PC-3 (cell line): ENCODE measurements around the gene PLXND1. TPM values are rescaled to one million over a fixed set of nuclear protein-coding genes. Genes with fewer than 3 reads are reported as not detected.

ENCODE experiments used
- ATAC-seq: fragments of 200-7000 bp; cut with Tn5 transposase; 2 replicates; pipeline ENCODE4 v1.9.1; 2020; ENCODE audit warnings: mild to moderate bottlenecking, moderate library complexity
- BruUV-seq: library from RNA; stranded (reverse); fragments of 400-500 nt; replicated peaks from 2 replicates; lab custom pipeline; 2021; lab: Mats Ljungman, UMichigan
- CTCF ChIA-PET: fragments of 300-600 bp; sonication (Branson Sonifier 250); formaldehyde crosslinking; loops from one replicate; lab custom pipeline; 2022; ENCODE audit warnings: antibody characterized with exemption; lab: Charles Lee
- POLR2A ChIA-PET: fragments of 300-600 bp; sonication (Branson Sonifier 250); formaldehyde crosslinking; loops from one replicate; lab custom pipeline; 2022; ENCODE audit warnings: antibody characterized with exemption; ENCODE audit not compliant: unreplicated experiment; lab: Charles Lee
- DNase-seq: peaks from one replicate; pipeline ENCODE4 v3.0.0-alpha.2; 2015
- H2AFZ ChIP-seq: fragments of 300-600 bp; sonication (generic); 2 replicates; pipeline ENCODE4 v1.6.0; 2016; ENCODE audit warnings: antibody characterized with exemption, low read length
- H3F3A ChIP-seq: fragments of 300-600 bp; sonication (generic); one replicate; pipeline ENCODE4 v1.6.0; 2017; ENCODE audit warnings: antibody characterized with exemption, low read length, control low read depth, mild to moderate bottlenecking; ENCODE audit not compliant: unreplicated experiment
- H3K27ac ChIP-seq: fragments of 300-600 bp; sonication (generic); 2 replicates; pipeline ENCODE4 v1.5.1; 2016; ENCODE audit warnings: mild to moderate bottlenecking, low read length
- H3K27me3 ChIP-seq: fragments of 300-600 bp; sonication (generic); 2 replicates; pipeline ENCODE4 v1.6.1; 2016; ENCODE audit warnings: low read length, mixed read lengths
- H3K36me3 ChIP-seq: fragments of 300-600 bp; sonication (generic); 2 replicates; pipeline ENCODE4 v1.6.1; 2016; ENCODE audit warnings: low read depth, mixed run types, low read length, mixed read lengths
- H3K4me1 ChIP-seq: fragments of 300-600 bp; sonication (generic); 2 replicates; pipeline ENCODE4 v1.5.1; 2016; ENCODE audit warnings: low read length; ENCODE audit not compliant: insufficient read depth
- H3K4me2 ChIP-seq: fragments of 300-600 bp; sonication (generic); 2 replicates; pipeline ENCODE4 v1.6.0; 2016; ENCODE audit warnings: low read length
- H3K4me3 ChIP-seq: fragments of 300-600 bp; sonication (generic); 2 replicates; pipeline ENCODE4 v1.5.1; 2016; ENCODE audit warnings: mild to moderate bottlenecking, low read length, mixed read lengths
- H3K79me2 ChIP-seq: fragments of 300-600 bp; sonication (generic); 2 replicates; pipeline ENCODE4 v1.6.1; 2017; ENCODE audit warnings: low read length, mixed read lengths
- H3K9ac ChIP-seq: fragments of 300-600 bp; sonication (generic); 2 replicates; pipeline ENCODE4 v1.6.0; 2016; ENCODE audit warnings: mild to moderate bottlenecking, low read length
- H3K9me2 ChIP-seq: fragments of 300-600 bp; sonication (generic); replicated peaks from 2 replicates; pipeline ENCODE4 v1.6.1; 2016; ENCODE audit warnings: mixed run types, low read length, mixed read lengths
- H3K9me3 ChIP-seq: fragments of 300-600 bp; sonication (generic); 2 replicates; pipeline ENCODE4 v1.6.1; 2016; ENCODE audit warnings: low read length, mixed read lengths
- H4K20me1 ChIP-seq: fragments of 300-600 bp; sonication (generic); 2 replicates; pipeline ENCODE4 v1.6.1; 2016; ENCODE audit warnings: low read length, mixed read lengths
- CTCF ChIP-seq: fragments of 300-600 bp; sonication (generic); conservative IDR thresholded peaks from 2 replicates; pipeline ENCODE4 v1.5.1; 2017; ENCODE audit warnings: antibody characterized with exemption, low read depth, mild to moderate bottlenecking, low read length
- EZH2 ChIP-seq: fragments of 300-600 bp; sonication (generic); IDR thresholded peaks from one replicate; pipeline ENCODE4 v1.6.1; 2017; ENCODE audit warnings: antibody characterized with exemption, mild to moderate bottlenecking, low read length; ENCODE audit not compliant: unreplicated experiment
- EZH2phosphoT487 ChIP-seq: fragments of 300-600 bp; sonication (generic); IDR thresholded peaks from 2 replicates; pipeline ENCODE4 v1.6.1; 2018; ENCODE audit warnings: mild to moderate bottlenecking, antibody characterized with exemption, low read length, borderline replicate concordance
- intact Hi-C: fragments of 100-400 bp; cut with micrococcal nuclease; formaldehyde crosslinking; loops from 2 replicates; pipeline ENCODE4 v1.9.0; 2023
- total RNA-seq: library from RNA; depleted of rRNA; stranded (reverse); fragments of >200 nt; gene quantifications from 2 replicates; pipeline ENCODE4 v1.2.3, GENCODE V29; 2014

PLXND1 gene
- total RNA-seq, 1 experiment from 2014 or later, result 19.2 TPM

- no peak overlapping the region for H3K9ac ChIP-seq
These were observed 47.5 kb downstream of the PLXND1 start for GRCh38 chr3:129558772-129559564.

GRCh38 chr3:129558081-129558771 lies 48.2 kb downstream of the PLXND1 start:
- no peaks in the 10 kb centered on the region for H3K36me3 ChIP-seq
- H3K9ac ChIP-seq, result no peak overlapping the region
- TF ChIP-seq EZH2 (no peak), EZH2phosphoT487 (no peak), CTCF (no peak)
- H2AFZ ChIP-seq, result no peak overlapping the region
- no peak for DNase-seq
- H3K4me2 ChIP-seq, result no peak overlapping the region
- POLR2A ChIA-PET, result no interaction called here
- H3K9me3 ChIP-seq, result no peaks in the 10 kb centered on the region
- BruUV-seq, result no TSS peak
- H3K4me3 ChIP-seq, result no peak overlapping the region
- no peak for ATAC-seq
- no peaks in the 10 kb centered on the region for H3F3A ChIP-seq
- intact Hi-C loops, result no loop called here
- CTCF ChIA-PET, result no interaction called here
- H3K4me1 ChIP-seq, result no peaks in the 10 kb centered on the region
- no peaks in the 10 kb centered on the region for H3K79me2 ChIP-seq
- H3K27me3 ChIP-seq, result no peaks in the 10 kb centered on the region
- no peak overlapping the region for H3K27ac ChIP-seq
- no peaks in the 10 kb centered on the region for H3K9me2 ChIP-seq
- no peaks in the 10 kb centered on the region for H4K20me1 ChIP-seq

More at GRCh38 chr3:129558772-129559564, 47.5 kb downstream of the PLXND1 start:
- H3K4me3 ChIP-seq, result no peak overlapping the region
- ATAC-seq (no peak), DNase-seq (no peak)
- H3K27ac ChIP-seq, result no peak overlapping the region
- H3K36me3 ChIP-seq, result no peaks in the 10 kb centered on the region
- H3K9me2 ChIP-seq, result no peaks in the 10 kb centered on the region
- no peaks in the 10 kb centered on the region for H3K27me3 ChIP-seq
- no TSS peak for BruUV-seq
- ChIA-PET CTCF (no interaction called here), POLR2A (no interaction called here)
- H3K4me1 ChIP-seq, result no peaks in the 10 kb centered on the region
- H3K9me3 ChIP-seq, result no peaks in the 10 kb centered on the region
- H2AFZ ChIP-seq, result no peak overlapping the region
- no peaks in the 10 kb centered on the region for H3F3A ChIP-seq
- H3K4me2 ChIP-seq, result no peak overlapping the region
- no peaks in the 10 kb centered on the region for H4K20me1 ChIP-seq
- no peaks in the 10 kb centered on the region for H3K79me2 ChIP-seq
- no peak for TF ChIP-seq EZH2phosphoT487
- TF ChIP-seq EZH2, result no peak
- TF ChIP-seq CTCF, result no peak
- intact Hi-C loops, result no loop called here

- Histone ChIP-seq H3K27ac (no peak overlapping the region), H3K79me2 (no peaks in the 10 kb centered on the region), H4K20me1 (no peaks in the 10 kb centered on the region), H3F3A (no peaks in the 10 kb centered on the region), H3K9ac (no peak overlapping the region), H3K27me3 (no peaks in the 10 kb centered on the region), H2AFZ (no peak overlapping the region), H3K4me1 (no peaks in the 10 kb centered on the region), H3K4me3 (no peak overlapping the region), H3K36me3 (no peaks in the 10 kb centered on the region), H3K4me2 (no peak overlapping the region), H3K9me2 (no peaks in the 10 kb centered on the region), H3K9me3 (no peaks in the 10 kb centered on the region)
- POLR2A ChIA-PET, result no interaction called here
- CTCF ChIA-PET, result no interaction called here
- BruUV-seq, result no TSS peak
- DNase-seq (no peak), ATAC-seq (no peak)
- intact Hi-C loops, result no loop called here
- TF ChIP-seq EZH2 (no peak), CTCF (no peak), EZH2phosphoT487 (no peak)
These were observed 49.0 kb downstream of the PLXND1 start for GRCh38 chr3:129557548-129557894.
